HG02759 (cell line): Measurements from ENCODE around the gene MRNIP.

Experiments used
- ATAC-seq: cut with Tn5 transposase; IDR thresholded peaks from one replicate; pipeline ENCODE4 v1.9.1; 2021; ENCODE audit warnings: mild to moderate bottlenecking, moderate library complexity; ENCODE audit not compliant: unreplicated experiment

Gene MRNIP

DNA sequence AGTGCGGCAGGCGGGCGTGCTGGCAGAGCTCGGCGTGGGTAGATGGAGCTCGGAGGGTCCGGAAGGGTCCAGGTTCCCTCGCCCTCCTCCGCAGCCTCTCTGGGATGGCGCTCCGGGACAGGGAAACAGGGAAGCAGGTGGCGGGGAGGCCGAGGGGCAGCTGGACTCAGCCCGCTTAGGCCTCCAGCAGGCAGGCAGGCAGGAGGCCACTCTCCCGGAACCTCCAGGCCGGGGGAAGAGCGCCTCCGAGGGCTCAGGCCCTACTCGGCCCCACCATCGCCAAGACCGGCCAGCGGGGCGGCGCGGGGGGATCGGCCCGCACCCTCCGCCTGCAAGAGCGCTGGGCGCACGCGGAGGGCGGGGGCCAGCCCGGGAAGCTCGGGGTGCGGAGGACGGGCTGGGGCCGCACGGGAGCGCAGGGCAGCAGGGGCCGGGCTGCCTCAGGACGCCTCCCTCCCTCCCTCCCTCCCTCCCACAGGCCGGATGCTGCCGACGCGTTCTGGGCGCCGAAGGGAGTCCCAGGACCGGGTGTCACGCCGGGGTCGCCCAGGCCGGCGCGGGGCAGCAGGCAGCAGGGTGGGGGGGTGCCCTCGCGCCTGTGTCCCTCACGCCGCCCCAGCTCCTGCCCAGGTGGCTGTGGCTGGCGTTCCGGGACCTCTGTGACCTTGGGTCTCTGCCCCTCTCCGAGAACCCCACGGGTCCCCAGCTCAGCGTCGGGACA is 52.9 kb downstream of the MRNIP start:
- ATAC-seq = peak; percentile 16

DNA sequence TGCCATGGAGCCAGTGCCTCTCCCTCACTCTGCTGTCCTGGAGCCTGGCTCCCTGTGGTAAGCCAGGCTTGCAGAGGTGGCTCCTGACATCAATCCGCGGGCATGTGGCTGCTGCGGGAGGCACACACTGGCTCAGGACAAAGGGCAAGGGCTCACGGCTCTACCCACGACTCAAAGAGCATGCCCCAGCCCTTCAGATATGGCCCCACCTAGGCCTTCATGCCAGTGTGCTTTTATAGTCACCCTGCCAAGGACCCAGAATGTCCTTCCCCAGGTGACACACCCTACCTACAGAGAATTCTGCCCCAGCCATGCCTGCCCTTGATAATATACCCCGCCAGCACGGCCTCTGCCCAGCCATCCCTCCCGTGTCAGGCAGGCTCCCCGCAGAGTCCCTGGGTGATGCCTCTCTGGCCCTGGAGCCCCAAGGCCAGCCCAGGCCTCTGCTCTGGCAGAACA is 53.5 kb downstream of the MRNIP start:
- ATAC-seq = no peak

DNA sequence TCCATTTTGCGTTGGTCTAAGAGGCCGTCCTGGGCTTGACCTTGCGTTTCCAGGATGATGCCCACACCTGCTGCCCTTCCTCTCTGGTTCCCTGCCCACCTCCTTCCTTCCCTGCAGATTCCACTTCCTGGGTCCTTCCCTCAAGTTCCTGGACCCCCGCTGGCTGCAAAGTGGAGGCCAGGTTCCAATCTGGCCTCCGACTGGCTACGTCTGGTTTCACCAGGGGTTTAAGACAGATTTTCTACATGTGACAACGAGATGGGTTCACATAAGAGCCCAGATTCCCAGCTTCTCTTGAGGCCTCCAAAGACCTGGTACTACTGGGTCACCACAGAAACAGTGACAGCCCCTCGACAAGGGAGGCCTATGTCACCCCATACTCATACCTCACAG is 54.1 kb downstream of the MRNIP start:
- no peak for ATAC-seq

DNA sequence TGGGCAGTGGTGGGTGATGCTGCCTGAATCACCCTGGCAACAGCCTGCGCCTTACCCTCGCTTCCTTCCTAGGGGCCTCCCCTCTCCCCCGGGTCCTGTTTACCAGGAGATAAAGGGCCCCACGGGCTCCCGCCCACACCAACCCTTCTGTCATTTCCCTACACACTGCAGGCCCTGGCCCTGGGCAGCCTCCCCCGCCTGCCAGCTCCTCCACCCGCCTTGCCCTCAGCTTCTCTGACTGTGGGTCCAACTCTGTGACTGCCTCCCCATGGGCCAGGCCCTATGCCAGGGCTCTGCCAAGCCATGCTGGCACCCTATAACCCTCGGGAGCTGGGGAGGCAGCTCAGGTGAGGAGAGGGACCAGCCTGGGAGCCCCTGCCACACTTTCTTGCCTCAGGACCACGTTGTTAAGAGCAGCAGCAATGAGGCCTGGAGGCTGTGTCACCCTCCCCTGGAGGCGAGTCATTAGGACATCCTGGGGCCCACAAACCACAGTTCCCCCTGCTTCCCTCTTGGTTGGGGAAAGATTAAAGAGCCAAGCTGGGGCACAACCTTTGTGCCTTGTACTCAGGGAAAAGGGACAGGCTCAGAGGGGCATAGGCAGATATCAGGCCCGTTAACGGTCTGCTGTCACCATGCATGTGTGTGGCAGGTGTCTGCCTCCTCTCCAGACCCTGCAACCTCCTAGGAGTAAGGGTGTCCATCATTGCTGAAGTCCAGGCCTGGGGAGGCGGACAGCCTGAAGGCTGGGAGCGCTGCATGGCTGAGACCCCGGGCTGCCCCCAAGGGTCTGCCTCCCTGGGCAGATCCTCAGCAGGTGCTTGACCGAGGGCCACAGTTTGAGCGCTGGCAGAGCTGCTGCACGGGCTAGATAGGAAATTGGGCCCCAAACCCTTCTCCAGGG is 54.7 kb downstream of the MRNIP start:
- no peak for ATAC-seq

DNA sequence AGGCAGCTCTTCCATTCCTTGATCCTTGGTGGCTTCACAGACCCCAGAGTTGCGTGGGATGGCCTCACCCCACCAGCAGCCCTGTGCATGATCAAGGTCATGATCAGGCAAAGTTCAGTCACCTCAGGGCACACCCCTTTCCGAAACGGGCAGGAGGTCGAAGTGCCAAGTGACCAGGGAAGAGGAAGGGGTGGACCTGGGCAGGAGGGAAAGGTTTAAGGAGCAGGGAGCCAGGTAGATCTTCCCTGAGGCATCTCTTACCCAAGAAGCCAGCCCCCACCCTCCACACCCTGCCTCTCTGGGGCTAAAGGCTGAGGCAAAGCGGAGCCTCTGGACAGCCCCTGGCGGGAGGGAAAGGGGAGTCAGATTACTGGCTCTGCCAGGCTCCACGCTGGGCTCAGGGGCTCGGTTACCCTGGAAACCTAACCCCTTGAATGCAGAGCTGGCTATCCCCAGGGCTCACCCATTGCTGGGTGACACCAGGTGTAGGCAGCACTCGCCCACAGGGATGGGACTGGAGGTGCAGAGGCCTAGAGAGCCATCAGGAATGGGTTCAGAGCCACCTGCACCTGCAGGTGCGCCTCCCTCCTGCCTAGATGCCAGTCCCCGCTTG is 55.6 kb downstream of the MRNIP start:
- ATAC-seq = no peak

DNA sequence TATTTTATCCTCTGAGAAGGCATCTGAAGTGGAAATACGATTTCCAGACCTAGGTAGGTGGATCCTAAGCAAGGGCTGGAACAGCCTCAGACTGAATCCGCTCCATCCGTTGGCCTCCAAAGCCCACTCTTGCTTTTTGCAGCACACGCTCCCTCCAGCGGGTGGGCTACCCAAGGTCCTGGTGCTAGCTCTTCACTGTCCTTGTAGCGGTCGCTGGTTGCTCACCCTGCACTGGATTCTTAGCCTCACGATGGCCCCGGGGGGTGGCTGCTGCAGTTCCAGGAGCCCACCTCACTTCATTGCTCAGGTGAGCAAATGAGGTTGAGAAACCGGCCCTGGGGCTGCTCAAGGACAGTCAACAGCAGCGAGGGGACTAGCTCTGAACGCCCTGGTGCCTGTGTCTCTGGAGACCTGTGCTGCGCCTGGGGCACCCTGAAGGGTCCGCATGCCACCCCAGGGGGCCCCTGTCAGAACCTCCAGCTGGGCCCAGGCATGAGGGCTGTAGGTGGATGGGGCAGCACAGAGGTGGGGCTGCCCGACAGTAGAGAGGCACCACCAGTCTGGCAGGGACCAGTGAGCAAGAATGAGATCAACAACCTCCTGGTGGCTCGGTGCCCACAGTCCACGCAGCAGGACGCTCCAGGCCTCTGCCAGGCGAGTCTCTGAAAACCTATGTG is 56.3 kb downstream of the MRNIP start:
- ATAC-seq = no peak

DNA sequence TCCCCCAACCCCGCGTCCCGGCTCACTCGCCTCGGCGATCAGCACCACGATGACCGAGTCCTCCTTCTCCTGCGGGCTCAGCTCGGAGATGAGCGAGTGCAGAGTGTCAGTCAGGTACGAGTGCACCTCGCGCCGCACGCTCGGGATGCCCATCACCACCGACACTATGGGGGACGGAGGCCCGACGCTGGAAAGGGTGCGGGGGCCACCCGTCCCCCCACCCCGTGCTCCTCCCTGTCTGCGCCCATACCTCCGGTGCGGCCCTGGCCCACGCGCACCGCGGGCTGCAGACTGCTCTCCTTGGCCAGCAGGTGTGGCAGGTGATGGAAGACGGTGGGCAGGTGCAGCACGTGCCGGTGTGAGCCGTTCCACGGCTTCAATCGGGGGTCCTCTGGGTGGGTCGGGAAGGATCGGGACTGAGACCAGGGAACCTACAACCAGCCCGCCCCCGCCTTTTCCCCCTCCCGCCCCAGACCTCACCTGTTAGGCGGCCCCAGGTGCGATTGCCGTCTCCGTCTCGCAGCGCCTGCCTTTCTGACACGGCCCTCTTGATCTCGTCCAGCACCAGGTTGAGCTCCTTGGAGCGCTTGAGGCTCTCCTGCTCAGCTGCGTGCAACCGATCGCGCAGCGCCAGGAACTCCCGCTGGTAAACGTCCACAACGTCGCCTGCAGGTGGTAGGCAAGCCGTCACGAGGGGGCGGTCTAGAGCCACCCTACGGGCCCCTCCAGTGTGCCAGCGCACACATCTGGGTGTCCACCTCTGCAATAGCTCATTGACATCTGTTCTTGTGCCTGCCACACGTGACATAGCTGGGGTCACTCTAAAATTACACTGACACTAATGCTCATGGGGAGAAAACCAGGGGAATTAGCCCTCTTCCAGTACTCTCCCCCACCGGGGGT is 57.1 kb downstream of the MRNIP start:
- peak; percentile 40 for ATAC-seq

GRCh38 chr5:179800696-179801201 is 57.9 kb downstream of the MRNIP start:
- ATAC-seq = no peak

DNA sequence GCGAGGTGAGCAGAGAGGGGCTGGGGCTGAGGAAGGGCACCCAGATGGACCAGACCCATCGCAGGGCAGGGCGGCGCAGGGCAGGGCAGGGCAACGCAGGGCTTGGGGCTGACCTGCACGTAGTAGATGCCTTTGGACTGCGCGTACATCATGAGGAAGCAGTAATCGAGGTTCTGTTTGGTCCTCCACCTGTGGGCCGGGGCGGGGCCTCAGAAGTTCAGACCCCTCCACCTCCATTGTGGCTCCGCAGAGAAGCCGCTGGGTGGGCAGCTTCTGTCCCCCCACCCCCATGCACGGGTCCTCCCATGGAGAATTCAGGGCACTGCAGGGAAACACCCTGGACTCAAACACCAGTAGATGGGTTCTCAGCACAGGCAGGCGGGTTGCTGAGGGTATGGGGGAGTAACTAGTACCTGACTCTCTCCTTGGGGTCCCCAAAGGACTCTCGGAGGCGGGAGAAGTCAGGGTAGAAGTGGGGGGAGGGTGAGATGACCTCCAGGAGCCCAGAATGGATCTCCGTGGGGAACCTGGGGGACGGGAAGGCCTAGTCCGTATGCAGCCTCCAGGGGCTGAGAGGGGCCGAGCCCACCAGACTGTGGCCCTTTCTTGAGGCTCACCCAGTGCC is 58.4 kb downstream of the MRNIP start:
- no peak for ATAC-seq

GRCh38 chr5:179799644-179799973 is 59.0 kb downstream of the MRNIP start:
- no peak for ATAC-seq

- ATAC-seq = no peak
These were observed 59.6 kb downstream of the MRNIP start for GRCh38 chr5:179798771-179799643.

- ATAC-seq = no peak
These were observed 60.4 kb downstream of the MRNIP start for GRCh38 chr5:179798144-179798770.

DNA sequence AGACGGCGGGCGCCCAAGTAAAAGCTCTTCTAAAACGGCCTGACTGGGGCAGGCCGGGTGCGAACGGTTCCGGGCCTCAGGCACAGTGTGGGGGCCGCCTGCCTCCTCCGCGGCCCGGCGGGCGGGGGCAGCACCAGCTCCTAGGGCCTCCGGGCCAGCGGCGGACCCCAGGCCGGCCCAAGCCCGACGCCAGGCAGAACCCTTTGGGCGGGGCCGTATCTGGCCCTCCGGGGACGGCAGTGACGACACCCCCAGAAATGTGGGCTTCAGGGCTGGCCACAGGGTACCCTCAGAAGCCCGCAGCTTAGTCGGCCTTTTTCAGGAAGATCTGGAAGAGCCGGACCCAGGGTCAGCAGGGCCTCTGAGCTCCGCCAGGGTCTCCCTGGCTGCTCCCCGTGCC is 60.9 kb downstream of the MRNIP start:
- ATAC-seq = no peak

- no peak for ATAC-seq
These were observed 61.6 kb downstream of the MRNIP start for GRCh38 chr5:179796877-179797608.

GRCh38 chr5:179795863-179796833 is 62.5 kb downstream of the MRNIP start:
- peak; percentile 79 for ATAC-seq
